ENCODE results near the gene HHAT.
A peak's percentile ranks its signal among the peaks of the same experiment; 100 is the strongest.

HHAT gene

DNA sequence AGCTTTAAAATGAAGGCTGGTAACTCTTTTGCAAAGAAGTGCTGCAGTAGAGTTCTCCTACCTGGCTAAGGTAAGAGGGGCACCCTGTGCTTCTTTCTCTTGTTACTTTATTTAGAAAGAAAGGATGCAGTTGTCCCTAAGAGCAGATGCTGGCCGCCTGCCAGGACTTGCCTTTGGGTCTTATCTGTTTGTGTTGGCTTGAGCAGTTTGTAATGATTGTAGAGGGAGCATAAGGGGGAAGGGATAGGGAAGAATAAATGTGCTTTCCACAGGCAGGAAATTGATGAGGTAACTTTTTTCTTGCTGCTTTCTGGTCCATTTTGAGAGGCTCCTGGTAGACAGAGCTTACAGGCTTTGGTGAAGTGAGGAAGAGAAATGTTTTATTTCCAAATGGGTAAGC is 229.6 kb downstream of the HHAT start:
- peak; percentile 50 for DNase-seq

DNA sequence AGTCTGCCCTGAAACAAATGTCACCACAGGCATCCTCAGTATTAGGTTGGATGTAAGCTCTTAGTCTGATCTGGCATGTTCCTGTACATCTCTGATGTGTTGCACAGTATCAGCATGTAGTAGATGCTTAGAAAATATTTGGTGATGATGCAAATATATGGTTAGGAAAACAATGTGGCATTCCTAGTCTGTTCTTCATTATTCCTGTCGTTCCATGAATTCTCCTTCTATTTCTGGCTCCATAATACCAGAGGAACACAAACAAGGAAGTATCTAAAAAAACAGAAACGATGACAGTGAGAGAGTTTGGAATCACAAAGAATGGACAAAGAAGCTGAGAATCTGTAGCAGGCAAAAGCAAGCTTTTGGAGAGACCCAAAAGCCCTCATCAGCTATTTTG is 236.6 kb downstream of the HHAT start:
- no peak for DNase-seq

DNA sequence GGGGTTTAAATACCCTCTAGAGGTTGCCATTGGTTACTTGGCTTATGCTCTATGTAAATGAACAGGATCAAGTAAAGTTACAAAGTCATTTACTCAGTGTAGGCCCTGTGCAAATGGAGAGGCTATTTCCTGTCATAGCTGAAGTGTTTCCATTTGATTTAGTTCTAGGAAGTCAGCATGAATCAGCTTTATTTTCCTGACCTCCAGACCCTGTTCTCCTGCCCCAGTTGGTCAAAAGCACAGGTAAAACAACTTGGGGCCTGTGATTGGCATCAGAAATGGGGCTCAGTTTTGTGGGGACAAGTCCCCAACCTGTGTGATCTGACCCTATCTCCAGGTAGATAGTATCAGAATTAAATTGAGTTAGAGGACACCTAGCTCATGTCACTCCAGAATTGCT is 239.9 kb downstream of the HHAT start:
- peak; percentile 81 for DNase-seq

DNA sequence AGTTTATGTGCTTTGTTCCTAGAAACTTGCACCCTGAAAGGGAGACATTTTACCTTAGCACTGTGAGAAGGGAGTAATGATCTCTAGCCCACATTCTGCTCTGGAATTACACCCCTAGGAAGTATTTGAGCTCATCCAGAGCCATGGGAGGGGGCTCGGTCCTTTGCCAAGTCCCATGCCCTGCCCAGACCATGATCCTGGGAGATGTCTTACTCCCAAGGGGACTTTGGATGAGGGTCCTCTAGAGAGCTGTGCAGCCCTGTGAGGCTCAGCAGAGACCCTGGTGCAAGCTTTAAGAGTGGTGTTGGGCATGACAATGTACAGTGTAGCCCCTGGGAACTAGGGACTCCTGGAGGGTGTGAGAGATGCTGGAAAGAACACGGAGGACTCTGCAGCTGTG is 241.4 kb downstream of the HHAT start:
- DNase-seq: no peak

DNA sequence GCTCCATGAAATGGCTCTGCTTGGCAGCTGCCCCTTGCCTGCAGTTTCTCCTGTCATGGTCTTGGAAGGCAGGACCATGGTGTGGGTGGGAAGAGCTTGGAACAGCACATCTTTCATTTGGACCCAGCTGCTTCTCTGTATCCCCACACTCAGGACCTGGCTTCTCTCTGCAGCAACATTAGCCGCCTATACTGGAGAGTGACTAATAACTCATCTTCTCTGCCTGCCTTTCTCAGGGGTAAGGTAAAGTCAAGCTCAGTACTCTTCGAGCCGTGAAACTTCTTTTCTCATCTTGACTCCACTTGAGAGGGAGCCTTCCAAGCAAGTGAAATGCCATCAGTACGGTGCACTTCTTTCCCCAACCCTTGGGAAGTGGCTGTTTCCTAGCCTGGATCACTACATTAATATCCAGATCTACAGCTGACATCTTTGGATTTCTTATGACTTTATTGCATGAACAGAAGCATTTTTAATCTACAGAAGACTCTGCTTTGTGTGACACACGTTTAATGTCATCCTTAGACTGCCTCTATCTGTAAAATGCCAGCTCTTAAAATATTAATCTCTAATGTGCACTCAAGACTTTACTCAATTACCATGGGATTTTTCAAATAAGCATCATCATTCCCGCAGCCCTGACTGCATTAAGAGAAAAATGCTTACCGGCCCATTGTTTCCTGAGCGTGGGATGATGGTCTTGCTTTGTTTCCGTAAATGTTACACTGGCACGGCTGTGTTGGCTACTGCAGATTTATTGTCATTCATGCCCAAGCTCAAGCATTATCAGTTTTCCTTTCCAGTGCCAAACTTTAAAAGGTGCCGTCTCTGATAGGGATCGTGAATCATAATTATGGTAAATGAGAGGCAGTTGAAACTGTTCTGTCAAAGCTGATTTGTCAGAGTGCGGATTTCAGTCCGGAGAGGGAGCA is 242.9 kb downstream of the HHAT start:
- DNase-seq: no peak

DNA sequence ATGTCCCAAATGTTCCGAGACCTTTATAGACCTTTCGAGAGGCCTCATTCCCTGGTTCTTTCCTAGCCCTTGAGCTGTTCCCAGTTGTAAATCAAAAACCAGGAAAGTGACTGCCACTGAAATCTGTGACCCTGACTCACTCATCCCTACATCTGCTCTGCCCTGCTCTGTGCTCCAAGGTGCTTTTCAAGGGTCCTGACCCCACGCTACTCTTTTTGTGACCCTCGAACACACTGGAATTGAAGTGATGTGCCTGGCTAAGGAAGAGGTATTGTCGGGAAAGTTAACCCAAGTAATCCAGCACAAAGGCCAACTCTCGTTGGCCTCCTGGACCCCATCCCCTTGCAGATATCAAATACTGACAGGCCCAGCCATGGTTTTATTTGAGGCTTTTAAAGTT is 244.4 kb downstream of the HHAT start:
- DNase-seq: no peak

DNA sequence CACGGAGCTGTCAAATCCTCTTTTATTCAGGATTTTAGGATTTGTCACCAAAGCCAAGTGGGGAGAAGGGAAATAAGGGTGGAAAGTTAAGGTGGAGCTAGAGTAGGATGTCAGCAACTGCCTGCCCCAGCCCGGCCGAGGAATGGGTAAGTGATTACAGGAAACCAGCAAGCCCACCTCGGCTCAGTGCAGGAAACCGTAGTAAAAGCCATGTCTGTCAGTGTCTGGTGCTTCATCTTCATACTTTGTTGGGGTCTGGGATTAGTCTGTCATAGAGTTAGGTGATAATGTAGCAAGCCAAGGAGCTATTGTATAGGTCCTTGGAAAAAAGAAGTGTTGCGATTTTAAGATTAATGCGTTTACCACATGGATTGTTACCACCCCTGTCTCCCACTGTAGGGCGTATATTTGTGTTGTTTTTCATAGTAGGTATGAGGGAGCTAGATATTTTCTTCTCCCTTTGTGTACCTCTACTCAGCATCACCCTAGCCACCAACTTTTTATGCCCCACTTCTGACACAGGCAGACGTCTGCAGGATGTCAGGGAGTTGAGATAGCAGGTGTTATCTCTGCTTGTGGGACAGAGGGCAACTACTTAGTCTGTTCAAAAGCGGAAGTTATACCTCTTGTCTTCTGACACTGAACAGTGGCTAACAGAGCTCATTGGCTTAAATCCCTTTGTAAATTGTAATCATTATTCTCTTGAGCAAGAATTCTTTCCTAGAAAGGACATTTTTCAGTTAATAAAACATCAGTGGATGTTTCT is 253.7 kb downstream of the HHAT start:
- DNase-seq: no peak

DNA sequence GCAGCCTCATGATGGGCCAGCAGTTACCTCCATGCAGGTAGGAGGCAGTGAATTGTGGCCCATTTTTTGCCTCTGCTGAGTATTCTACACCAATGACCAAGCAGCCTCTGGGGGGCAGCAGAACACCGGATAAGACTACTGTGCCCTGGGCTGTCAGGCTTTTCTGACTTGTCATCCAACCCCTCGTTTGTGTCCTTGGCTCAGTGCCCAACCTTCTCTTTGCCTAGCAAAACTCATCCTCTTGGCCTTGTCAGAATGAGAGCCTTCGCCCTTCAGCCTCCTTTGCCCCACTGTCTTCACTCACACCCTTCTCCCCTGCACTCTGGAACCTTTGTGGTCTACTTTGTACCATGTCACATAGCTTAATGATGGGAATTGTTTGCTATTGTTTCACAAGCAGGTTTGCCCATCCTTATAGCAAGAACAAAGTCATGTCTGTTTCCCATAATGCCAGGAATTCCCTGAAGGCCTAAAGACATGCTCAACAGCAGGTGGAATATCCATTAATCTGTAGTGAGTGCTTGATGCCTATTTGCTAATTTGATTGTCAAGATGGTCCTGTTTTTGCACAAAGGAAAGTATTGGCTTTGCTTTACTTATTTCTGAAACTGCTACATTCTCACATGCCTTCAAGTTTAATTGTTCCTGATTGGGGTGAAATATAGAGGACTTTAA is 255.9 kb downstream of the HHAT start:
- DNase-seq: peak; percentile 95

DNA sequence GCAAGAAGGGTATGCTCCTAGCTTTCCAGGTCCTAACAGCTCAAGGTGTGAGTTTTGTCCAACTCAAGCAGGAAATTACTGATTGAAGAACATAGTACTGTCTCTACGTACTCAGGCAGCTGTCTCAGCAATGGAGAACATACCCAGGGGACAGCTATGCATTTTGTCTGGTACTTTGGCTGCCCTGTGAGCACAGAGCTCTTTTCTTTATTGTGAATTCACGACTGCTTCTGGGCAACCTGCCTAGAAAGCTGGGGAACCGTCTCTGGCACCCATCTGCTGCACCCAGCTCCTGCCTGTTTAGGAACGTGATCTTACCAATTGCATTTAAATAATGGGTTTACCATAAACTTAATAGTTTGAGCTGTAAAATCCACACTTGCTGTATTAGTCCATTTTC is 258.1 kb downstream of the HHAT start:
- peak; percentile 75 for DNase-seq

DNA sequence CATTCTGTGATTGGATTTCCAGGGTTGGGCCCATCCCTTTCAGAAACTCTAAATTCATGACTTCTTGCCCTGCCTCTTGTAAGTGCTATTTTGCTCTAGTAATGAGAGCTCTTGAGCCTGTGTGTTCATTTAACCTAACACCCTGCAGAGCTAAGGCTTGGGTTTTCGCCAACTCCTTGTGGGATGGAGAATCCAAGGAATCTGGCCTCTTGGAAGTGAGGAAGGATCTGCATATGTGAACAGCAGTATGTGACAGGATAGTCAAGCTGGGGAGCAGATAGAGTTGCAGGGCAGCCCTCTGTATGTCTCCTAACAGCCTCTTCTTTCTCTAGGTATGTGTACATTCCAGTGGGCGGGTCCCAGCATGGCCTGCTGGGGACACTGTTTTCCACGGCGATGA is 258.9 kb downstream of the HHAT start:
- DNase-seq: no peak

DNA sequence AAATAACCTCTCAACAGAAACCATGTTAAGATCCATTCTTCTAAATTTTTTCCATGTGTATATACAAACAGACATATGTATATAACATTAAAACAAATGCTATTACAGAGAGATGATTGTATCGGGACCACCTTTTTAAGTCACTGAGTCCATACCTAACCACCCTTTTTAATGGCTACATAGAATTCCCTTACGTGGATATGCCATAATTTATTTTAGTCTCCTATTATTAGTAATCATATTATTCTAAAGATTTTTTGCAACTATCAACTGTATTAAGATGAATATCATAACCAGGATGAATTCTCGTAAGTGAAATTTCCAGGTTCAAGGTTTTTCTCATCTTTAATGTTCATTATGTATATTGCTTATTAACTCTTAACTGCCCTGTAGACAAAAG is 259.7 kb downstream of the HHAT start:
- DNase-seq: no peak

DNA sequence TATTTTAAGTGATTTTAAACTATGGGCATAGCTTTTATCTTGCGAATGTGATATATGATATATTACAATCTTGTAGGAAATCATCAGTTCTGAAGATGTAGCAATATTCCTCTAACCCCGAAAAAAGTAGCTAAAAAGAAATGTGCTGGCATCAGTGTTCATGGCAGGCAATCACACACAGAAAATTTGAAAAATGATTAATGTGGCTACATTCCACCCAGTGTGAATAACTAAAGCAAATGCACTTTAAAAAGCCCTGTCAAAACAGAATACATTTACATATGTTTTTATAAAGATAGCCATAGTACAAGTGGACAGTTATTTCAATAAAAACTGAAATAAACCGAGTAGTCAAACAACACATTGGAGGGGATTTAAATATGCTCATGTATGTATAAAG is 260.2 kb downstream of the HHAT start:
- no peak for DNase-seq

DNA sequence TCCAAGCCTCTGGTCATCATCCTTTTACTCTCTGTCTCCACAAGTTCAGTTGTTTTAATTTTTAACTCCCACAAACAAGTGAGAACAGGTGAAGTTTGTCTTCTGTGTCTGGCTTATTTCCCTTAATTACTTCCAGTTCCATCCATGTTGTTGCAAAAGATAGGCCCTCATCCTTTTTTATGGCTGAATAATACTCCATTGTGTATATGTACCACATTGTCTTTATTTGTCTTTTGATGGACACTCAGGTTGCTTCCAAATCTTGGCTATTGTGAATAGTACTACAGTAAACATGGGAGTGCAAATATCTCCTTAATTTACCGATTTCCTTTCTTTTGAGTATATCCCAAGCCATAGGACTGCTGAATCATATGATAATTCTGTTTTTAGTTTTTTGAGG is 262.5 kb downstream of the HHAT start:
- DNase-seq: no peak

DNA sequence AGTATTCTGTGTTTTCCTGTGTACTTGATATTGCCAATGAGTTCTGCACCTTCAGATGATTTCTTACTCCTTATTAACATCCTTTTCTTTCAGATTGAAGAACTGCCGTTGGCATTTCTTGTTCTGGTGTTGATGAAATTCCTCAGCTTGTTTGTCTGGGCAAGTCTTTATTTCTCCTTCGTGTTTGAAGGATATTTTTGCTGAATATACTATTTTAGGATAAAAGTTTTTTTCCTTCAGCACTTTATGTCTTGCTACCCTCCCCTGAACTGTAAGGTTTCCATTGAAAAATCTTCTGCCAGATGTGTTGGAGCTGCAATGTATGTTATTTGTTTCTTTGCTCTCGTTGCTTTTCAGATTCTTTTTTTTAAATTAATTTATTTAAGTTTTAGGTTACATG is 265.9 kb downstream of the HHAT start:
- DNase-seq: no peak

DNA sequence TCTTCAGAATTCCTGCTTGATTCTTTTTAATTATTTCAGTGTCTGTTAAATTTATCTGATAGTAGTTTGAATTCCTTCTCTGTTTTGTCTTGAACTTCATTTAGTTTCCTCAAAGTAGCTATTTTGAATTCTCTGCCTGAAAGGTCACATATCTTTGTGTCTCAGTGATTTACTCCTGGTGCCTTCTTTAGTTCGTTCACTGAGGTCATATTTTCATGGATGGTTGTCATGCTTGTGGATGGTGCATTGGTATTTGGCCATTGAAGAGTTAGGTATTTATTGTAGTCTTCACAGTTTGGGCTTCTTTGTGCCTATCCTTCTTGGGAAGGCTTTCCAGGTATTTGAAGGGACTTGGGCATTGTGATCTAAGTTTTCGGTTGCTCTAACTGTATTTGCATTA is 267.9 kb downstream of the HHAT start:
- DNase-seq: no peak

DNA sequence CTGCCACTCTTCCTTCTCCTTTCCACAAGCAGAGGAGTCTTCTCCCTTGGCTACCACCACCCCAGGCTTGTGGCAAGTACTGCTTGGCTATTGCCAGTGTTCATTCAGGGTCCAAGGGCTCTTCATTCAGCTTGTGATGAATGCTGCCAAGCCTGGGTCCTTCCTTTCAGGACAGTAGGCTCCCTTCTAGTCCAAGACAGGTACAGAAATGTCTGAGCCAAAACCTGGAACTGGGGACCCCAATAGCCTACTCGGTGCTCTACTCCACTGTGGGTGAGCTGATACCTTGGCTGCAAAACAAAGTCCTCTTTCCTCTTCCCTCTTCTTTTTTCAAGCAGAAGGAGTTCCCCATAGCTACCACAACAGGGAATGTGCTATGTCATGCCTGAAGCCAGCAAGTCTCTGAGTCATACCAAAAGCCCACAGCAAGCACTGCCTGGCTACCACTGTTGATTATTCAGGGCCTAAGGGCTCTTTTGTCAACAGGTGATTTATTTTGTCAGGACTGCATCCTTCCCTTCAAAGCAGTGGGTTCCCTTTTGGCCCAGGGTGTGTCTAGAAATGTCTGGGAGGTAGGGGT is 268.9 kb downstream of the HHAT start:
- DNase-seq: peak; percentile 30

DNA sequence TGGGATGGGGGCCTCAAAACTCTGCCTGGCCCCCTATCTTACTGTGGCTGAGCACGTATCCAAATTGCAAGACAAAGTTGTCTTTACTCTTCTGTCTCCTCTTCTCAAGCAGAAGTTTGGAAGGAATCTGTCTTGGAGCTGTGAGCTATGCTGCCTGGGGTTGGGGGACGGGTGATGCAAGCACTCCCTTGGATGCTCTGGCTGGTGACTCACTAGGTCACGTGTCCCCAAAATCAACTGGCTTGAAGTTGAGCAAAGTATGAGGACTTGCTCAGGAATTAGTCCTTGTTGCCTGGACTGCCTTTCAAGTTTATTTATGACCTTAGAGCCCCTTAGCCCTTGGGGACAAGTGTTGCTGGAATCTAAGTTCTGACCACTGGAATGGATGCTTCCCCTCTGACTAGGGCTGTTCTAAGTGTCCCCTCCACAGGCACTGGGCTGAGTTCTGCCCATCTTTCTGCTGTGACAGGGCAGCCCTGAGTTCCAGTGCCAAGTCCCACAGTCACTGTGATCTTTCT is 269.5 kb downstream of the HHAT start:
- no peak for DNase-seq

DNA sequence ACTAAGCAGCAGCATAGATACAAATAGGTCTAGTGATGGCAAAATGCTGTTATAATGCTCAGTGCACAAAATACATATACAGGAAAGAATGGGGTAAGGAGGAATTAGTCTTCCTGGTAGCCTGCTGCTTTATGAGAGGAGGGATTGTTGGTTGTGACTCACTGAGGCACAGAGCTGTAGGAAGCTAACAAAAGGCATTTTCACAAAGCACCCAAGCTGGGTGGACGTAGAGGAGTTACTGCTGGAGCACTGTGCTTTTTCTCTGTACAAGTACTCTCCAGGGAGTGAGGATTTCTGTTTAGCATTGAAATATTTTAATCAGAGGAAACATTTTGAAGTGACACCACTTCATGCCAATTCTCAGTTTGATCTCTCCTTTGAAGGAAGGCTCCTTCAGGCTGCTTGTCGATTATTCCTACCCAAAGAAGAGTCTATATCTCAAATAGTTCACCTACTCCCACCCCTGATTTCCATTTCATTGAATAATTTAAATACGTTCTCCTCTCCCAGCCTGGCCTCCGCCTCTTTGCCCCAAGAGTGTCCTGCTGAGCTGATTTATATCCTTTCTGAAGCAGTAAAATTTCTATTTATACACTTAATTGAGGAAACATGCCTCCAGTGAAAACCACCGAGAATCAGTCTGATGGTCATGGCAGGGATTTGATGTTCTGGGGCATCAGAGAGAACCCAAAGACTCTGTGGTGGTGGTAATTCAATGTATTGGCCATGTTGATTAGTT is 271.9 kb downstream of the HHAT start:
- DNase-seq: no peak

DNA sequence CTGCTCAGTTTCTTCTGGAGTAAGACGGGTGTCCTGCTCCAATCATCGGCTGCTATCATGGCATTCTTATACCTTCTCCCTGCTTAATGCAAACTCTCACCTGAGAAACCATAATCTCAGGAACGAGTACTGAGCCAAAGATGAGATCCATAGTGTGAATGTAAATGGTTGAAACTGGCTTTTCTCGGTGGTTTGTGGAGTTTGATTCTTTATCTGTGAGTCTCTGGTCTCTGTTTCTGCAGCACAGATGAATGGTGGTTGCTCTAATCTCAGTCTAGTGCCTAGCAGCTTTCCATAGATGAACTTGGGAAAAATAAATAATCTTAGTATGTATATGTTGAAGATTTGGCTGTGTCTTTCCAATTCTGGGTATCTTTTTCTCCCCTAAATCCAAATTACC is 274.4 kb downstream of the HHAT start:
- DNase-seq: no peak

DNA sequence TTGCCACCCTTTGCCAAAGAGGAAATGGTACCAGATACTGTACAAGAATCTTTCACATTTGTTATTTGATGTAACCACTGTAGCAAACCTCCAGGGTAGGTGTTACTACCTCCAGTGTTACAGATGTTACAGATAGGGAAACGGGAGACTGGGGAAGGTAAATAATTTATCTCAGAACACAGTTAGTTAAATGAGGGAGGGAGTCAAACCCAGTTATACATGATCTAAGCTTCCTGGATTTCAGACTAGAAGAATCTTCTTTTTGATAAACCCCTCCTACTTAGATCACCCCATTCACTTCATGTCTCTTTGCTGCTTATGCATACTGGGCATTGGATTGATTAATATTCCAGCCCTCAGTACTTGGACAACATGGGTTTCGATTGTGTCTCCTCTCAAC is 276.4 kb downstream of the HHAT start:
- no peak for DNase-seq

DNA sequence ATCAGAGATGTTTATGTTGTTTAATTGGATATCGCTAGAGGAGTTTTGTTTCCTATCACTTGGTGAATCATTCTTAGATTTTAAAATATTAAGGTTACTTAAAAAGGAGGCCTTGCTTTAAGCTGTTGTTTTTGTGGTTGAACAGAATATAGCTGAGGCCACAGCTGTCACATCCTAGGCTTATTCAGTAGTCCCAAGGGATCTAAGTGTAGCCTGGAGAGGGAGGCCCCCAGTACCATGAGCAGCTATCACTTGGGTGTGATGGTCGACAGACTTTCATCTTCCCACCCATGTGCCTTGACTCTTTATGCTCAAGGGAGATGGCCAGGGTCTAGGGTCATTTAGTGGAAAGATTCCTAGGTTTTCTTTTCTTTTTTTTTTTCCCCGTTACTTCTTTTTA is 278.7 kb downstream of the HHAT start:
- DNase-seq: no peak

DNA sequence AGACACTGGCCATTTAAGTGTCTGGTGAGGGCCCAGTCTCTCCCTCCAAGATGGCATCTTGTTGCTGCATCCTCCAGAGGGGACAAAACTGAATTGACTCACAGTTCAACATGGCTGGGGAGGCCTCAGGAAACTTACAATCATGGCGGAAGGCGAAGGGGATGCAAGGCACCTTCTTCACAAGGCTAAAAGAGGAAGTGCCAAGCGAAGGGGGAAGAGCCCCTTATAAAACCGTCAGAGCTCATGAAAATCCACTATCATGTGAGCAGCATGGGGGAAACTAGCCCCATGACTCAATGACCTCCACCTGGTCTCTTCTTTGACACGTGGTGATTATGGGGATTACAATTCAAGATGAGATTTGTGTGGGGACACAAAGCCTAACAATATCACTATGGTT is 280.1 kb downstream of the HHAT start:
- no peak for DNase-seq
